ENCODE data around the gene KIFC3.

KIFC3 gene

GRCh38 chr16:57709663-57710062 is 92.6 kb downstream of the KIFC3 start:
- no peak for TF ChIP-seq CTCF (IDR thresholded peaks at IDR 0.05; ENCODE audit: low read depth, low read length)
- no peak for DNase-seq (ENCODE audit: low read depth, low spot score)

More at GRCh38 chr16:57709663-57710062, 92.6 kb downstream of the KIFC3 start:
- in situ Hi-C loops (cut with HindIII; ENCODE audit: low sequenced_read_pairs): no loop called here
- no peak overlapping the region for H3K4me3 ChIP-seq (ENCODE audit: low read depth, low read length)
